Tibial nerve (tissue), 4 donors: ENCODE measurements around the gene PSMC1. TPM values are rescaled to one million over a fixed set of nuclear protein-coding genes. Genes with fewer than 3 reads are reported as not detected.

Experiments used
- DNase-seq, 2 donors: peaks; one replicate each; pipeline ENCODE4 v3.0.0-alpha.2; 2019; ENCODE audit warnings: low spot score in 2 of 2
- H3K27ac ChIP-seq, 4 donors: fragments of 200-600 bp; sonication (generic) in 3 of 4; one replicate each; pipeline ENCODE4 v1.5.1; 2017 to 2019; ENCODE audit warnings: mild to moderate bottlenecking in 1 of 4
- H3K27me3 ChIP-seq, 2 donors: fragments of 200-600 bp; sonication (generic) in 1 of 2; one replicate each; pipeline versions ENCODE4 v1.5.1 to v1.6.0; 2017 to 2019
- H3K36me3 ChIP-seq, 3 donors: fragments of 200-600 bp; sonication (generic); one replicate each; pipeline ENCODE4 v1.5.1; 2018 to 2019
- H3K4me1 ChIP-seq, 4 donors: fragments of 200-600 bp; sonication (generic) in 3 of 4; one replicate each; pipeline ENCODE4 v1.5.1; 2017 to 2019
- H3K4me3 ChIP-seq, 4 donors: fragments of 200-600 bp; sonication (generic) in 3 of 4; one replicate each; pipeline ENCODE4 v1.5.1; 2017 to 2019; ENCODE audit warnings: mild to moderate bottlenecking in 1 of 4, moderate library complexity in 1 of 4
- H3K9me3 ChIP-seq, 4 donors: fragments of 200-600 bp; sonication (generic) in 3 of 4; one replicate each; pipeline ENCODE4 v1.5.1; 2017 to 2019
- EP300 ChIP-seq, 2 donors: sonication (generic); formaldehyde crosslinking; IDR thresholded peaks; one replicate each; pipeline ENCODE4 v1.6.1; 2017; ENCODE audit warnings: antibody characterized with exemption in 2 of 2, mild to moderate bottlenecking in 1 of 2
- POLR2A ChIP-seq, 2 donors: fragments of 450-650 bp; IDR thresholded peaks; one replicate each; pipeline ENCODE4 v1.6.1; 2017; ENCODE audit warnings: antibody characterized with exemption in 2 of 2, mild to moderate bottlenecking in 2 of 2, moderate library complexity in 2 of 2
- WGBS, 2 donors: methylation state at CpG; one replicate each; pipeline ENCODE4 v1.1.5; 2018; 5-methylcytosine and 5-hydroxymethylcytosine counted together
- total RNA-seq, 4 donors: library from RNA; depleted of rRNA; stranded (reverse); fragments of >200 nt; gene quantifications; one replicate each; pipeline ENCODE4 v1.1.0, GENCODE V29; 2016
- TF ChIP-seq, protein P1 (sequence below), 5 experiments: fragments of 200-600 bp in 3 of 5; fragments of 450-650 bp in 2 of 5; sonication (generic) in 3 of 5; IDR thresholded peaks; one replicate each; pipeline ENCODE4 v1.5.1; 2016 to 2019; ENCODE audit warnings: antibody characterized with exemption in 5 of 5, mild to moderate bottlenecking in 3 of 5, moderate library complexity in 2 of 5

The PSMC1 gene
- total RNA-seq, 4 donors from 2014 or later = 48.9 to 108 (median 76.8) TPM

DNA sequence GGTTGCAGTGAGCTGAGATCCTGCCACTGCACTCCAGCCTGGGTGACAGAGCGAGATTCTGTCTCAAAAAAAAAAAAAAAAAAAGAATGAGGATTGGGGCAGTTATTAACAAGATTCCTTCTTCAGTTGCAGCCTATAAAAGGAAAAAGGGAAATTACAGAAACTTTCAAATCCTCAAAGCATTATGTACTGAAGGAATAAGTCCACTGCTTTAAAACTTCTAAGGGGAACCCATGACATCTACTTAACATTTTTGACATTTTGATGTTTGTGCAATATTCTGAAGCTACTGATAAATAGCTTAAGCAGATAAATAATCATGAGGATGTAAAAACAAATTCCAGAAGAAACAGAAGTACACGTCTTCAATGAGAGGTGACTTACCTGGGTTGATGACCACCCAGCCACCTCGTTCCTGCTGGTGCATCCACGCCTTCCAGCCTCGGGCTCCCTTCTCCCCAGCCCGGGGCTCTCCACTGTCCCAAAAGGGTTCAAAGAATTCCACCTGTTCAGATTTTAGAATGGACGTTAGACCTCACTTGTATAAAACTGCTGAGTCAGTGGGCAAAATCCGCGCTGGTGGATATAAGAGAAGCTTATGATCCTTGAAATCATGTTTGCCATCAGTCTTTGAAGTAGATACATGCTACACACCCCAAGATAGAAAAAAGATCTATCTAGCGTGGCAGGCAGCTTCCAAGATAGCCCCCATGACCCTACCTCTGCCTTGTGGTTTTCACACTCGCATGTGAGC lies 41.7 kb downstream of the PSMC1 start:
- Histone ChIP-seq H3K36me3 (peaks cover 0 to 50% (median 0%) of the 10 kb centered on the region in 3 donors), H3K27ac (no peak overlapping the region), H3K4me1 (peaks cover 0 to 39% (median 10%) of the 10 kb centered on the region in 4 donors), H3K27me3 (no peaks in the 10 kb centered on the region), H3K9me3 (no peaks in the 10 kb centered on the region), H3K4me3 (no peak overlapping the region)
- TF ChIP-seq, protein P1, sequence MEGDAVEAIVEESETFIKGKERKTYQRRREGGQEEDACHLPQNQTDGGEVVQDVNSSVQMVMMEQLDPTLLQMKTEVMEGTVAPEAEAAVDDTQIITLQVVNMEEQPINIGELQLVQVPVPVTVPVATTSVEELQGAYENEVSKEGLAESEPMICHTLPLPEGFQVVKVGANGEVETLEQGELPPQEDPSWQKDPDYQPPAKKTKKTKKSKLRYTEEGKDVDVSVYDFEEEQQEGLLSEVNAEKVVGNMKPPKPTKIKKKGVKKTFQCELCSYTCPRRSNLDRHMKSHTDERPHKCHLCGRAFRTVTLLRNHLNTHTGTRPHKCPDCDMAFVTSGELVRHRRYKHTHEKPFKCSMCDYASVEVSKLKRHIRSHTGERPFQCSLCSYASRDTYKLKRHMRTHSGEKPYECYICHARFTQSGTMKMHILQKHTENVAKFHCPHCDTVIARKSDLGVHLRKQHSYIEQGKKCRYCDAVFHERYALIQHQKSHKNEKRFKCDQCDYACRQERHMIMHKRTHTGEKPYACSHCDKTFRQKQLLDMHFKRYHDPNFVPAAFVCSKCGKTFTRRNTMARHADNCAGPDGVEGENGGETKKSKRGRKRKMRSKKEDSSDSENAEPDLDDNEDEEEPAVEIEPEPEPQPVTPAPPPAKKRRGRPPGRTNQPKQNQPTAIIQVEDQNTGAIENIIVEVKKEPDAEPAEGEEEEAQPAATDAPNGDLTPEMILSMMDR (IDR thresholded peaks at IDR 0.05) = no peak
- TF ChIP-seq EP300 (IDR thresholded peaks at IDR 0.05) = no peak
- no peak for TF ChIP-seq POLR2A (IDR thresholded peaks at IDR 0.05)
- DNase-seq = no peak
- 86 to 89% methylated on average over 11 of the region's 11 CpGs for WGBS, 2 donors

DNA sequence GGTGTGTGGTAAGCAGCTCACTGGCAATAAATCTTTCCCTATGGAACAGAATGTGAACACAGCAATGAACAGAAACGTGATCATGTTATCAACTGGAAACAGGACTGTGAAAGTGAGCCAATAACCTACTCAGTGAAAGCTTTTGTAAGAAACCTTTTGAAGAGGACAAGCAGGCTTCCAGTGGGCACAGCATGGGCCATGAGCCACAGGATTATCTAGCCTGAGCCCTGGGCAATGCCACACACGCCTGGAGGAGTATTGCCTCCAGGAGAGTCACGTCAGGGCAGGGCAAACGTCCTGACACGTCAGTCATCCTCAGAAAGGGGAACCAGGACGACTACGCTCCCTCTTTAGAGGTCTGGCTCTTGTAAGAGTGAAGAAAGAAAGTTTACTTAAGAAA lies 43.1 kb downstream of the PSMC1 start:
- Histone ChIP-seq H3K27ac (no peak overlapping the region), H3K36me3 (peaks cover 3 to 51% (median 6%) of the 10 kb centered on the region in 3 donors), H3K4me1 (peaks cover 0 to 39% (median 10%) of the 10 kb centered on the region in 4 donors), H3K9me3 (no peaks in the 10 kb centered on the region), H3K4me3 (no peak overlapping the region), H3K27me3 (no peaks in the 10 kb centered on the region)
- WGBS, 2 donors = 71 to 74% methylated on average over 7 of the region's 7 CpGs
- no peak for TF ChIP-seq POLR2A (IDR thresholded peaks at IDR 0.05)
- DNase-seq = no peak

- WGBS, 2 donors = 78 to 89% methylated on average over 2 of the region's 2 CpGs
- TF ChIP-seq EP300 (IDR thresholded peaks at IDR 0.05) (no peak), POLR2A (IDR thresholded peaks at IDR 0.05) (no peak)
- TF ChIP-seq, protein P1 (IDR thresholded peaks at IDR 0.05) = no peak
- no peaks in the 10 kb centered on the region for H3K9me3 ChIP-seq
- no peak for DNase-seq
- H3K27me3 ChIP-seq = no peaks in the 10 kb centered on the region
- H3K36me3 ChIP-seq = peaks cover 3 to 54% (median 6%) of the 10 kb centered on the region in 3 donors
- peak overlapping the region in 2 of 4 donors; percentile 56 to 80 for H3K27ac ChIP-seq
- peaks cover 0 to 39% (median 10%) of the 10 kb centered on the region in 4 donors for H3K4me1 ChIP-seq
- no peak overlapping the region for H3K4me3 ChIP-seq
Observed at GRCh38 chr14:90300611-90301047, 44.3 kb downstream of the PSMC1 start.

- Histone ChIP-seq H3K27me3 (no peaks in the 10 kb centered on the region), H3K9me3 (no peaks in the 10 kb centered on the region), H3K36me3 (peaks cover 3 to 58% (median 6%) of the 10 kb centered on the region in 3 donors), H3K4me1 (peaks cover 0 to 34% (median 8%) of the 10 kb centered on the region in 4 donors), H3K27ac (peak overlapping the region in 2 of 4 donors; percentile 56 to 80), H3K4me3 (no peak overlapping the region)
- no peak for DNase-seq
- TF ChIP-seq EP300 (IDR thresholded peaks at IDR 0.05) (no peak), POLR2A (IDR thresholded peaks at IDR 0.05) (no peak)
- TF ChIP-seq, protein P1 (IDR thresholded peaks at IDR 0.05) = no peak
- 76 to 77% methylated on average over 6 of the region's 6 CpGs for WGBS, 2 donors
Observed at GRCh38 chr14:90301122-90301521, 44.8 kb downstream of the PSMC1 start.

DNA sequence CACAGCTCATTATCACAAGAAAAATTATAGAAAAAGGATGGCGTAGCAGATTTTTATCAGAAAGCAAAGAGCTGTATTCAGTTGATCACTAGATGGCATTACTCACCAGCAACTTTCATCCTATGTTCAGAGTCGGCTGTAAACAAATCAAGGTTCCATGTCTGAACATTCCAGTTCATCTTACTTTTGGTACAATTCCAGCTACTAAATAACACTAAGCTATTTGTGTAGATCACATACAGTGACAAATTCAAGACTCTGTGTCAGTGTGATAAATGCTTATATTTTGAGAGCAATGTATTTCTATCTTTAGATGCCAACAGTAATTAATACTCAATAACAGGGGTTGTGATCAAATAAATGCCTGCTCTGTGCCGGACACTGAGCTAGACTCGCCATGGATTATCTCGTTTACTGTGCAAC lies 45.3 kb downstream of the PSMC1 start:
- Histone ChIP-seq H3K9me3 (no peaks in the 10 kb centered on the region), H3K4me1 (peaks cover 0 to 29% (median 6%) of the 10 kb centered on the region in 4 donors), H3K36me3 (peaks cover 3 to 58% (median 6%) of the 10 kb centered on the region in 3 donors), H3K27ac (peak overlapping the region; percentile 19 to 80 (median 36)), H3K27me3 (no peaks in the 10 kb centered on the region), H3K4me3 (no peak overlapping the region)
- WGBS, 2 donors = 30 to 39% methylated on average over 5 of the region's 5 CpGs
- TF ChIP-seq, protein P1 (IDR thresholded peaks at IDR 0.05) = peak; percentile 44 to 65 (median 54)
- TF ChIP-seq EP300 (IDR thresholded peaks at IDR 0.05) = no peak
- no peak for TF ChIP-seq POLR2A (IDR thresholded peaks at IDR 0.05)
- no peak for DNase-seq
